Measurements from ENCODE around the gene PPID.

- TF ChIP-seq EZH2 (IDR thresholded peaks at IDR 0.05) (no peak), POLR2AphosphoS5 (IDR thresholded peaks at IDR 0.05; ENCODE audit: borderline replicate concordance, low read depth, low read length) (no peak), FOXP2 (optimal IDR thresholded peaks at IDR 0.05; ENCODE audit: control extremely low read depth, extremely low read length, insufficient read depth) (no peak)
These were observed 39.4 kb upstream of the PPID start for GRCh38 chr4:158762553-158762952.
